Ovary (tissue), 9 donors: ENCODE measurements around the gene EIF3B. TPM values are rescaled to one million over a fixed set of nuclear protein-coding genes. Genes with fewer than 3 reads are reported as not detected.
"Not testable (repeated sequence)": the region's sequence is repeated elsewhere in the genome, so short reads cannot be mapped to it uniquely, and the experiment has no call there.

Experiments
- DNase-seq, 5 donors: peaks; one replicate each; pipeline ENCODE4 v3.0.0-alpha.2; 2019 to 2020
- H3K27ac ChIP-seq, 2 donors: fragments of 200-600 bp; one replicate each; pipeline versions ENCODE4 v1.5.1 to v1.8.0; 2019 to 2022
- H3K27me3 ChIP-seq: fragments of 200-600 bp; one replicate; pipeline ENCODE4 v1.8.0; 2022
- H3K36me3 ChIP-seq: fragments of 200-600 bp; sonication (generic); one replicate; pipeline ENCODE4 v1.5.1; 2019
- H3K4me1 ChIP-seq: one replicate; pipeline ENCODE4 v1.8.1; 2013; ENCODE audit warnings: mild to moderate bottlenecking, moderate library complexity; ENCODE audit not compliant: insufficient read depth
- H3K4me3 ChIP-seq: fragments of 200-600 bp; sonication (generic); one replicate; pipeline ENCODE4 v1.5.1; 2017
- H3K9me3 ChIP-seq, 2 donors: fragments of 200-600 bp in 1 of 2; sonication (generic) in 1 of 2; one replicate each; pipeline versions ENCODE4 v1.5.1 to v1.8.1; 2013 to 2019; ENCODE audit warnings: mild to moderate bottlenecking in 1 of 2, moderate library complexity in 1 of 2
- EP300 ChIP-seq: sonication (generic); formaldehyde crosslinking; IDR thresholded peaks from one replicate; pipeline ENCODE4 v1.6.1; 2017; ENCODE audit warnings: antibody characterized with exemption
- POLR2A ChIP-seq: fragments of 450-650 bp; IDR thresholded peaks from one replicate; pipeline ENCODE4 v1.6.1; 2017; ENCODE audit warnings: antibody characterized with exemption, mild to moderate bottlenecking, moderate library complexity
- WGBS, 3 donors: extraction: QIAGEN DNeasy Blood & Tissue Kit in 1 of 3; methylation state at CpG; one replicate each; pipeline versions ENCODE4 v1.1.5 to v1.1.7; 2013 to 2017; 5-methylcytosine and 5-hydroxymethylcytosine counted together
- intact Hi-C, 4 donors: fragments of 100-400 bp; cut with DNase I; formaldehyde crosslinking; loops; one replicate each; pipeline versions ENCODE4 v1.11.0 to v1.15.1; 2022 to 2023
- polyA plus RNA-seq, 2 donors: library from polyadenylated mRNA; stranded (reverse); fragments of 200-250 nt in 1 of 2; fragments of 350-450 nt in 1 of 2; fragmentation: Illumina TruSeq in 1 of 2; extraction: RNeasy Lipid Tissue Mini Kit (QIAGEN cat#74804) in 1 of 2; gene quantifications; one replicate each; pipeline ENCODE4 v1.2.3, GENCODE V29; 2013 to 2014
- total RNA-seq, 7 donors: library from RNA; depleted of rRNA in 2 of 7; stranded (reverse); fragments of >200 nt in 2 of 7; fragmentation: NEBNext Ultra II Directional in 3 of 7; extraction: Animal tissue kit (Norgen Biotek cat#: 25700) in 3 of 7; gene quantifications; one replicate each; pipeline versions ENCODE4 v1.1.0 to v1.2.4, GENCODE V29; 2016 to 2023
- TF ChIP-seq, protein P1 (sequence below), 3 donors: fragments of 450-650 bp in 2 of 3; fragments of 200-600 bp in 1 of 3; IDR thresholded peaks; one replicate each; pipeline versions ENCODE4 v1.5.1 to v1.8.0; 2016 to 2022; ENCODE audit warnings: antibody characterized with exemption in 3 of 3, mild to moderate bottlenecking in 1 of 3
- donor health status: DM: no; HTN: no; CAD: no; lungs with moderate emphysema.
- donor health status: DM: no; HTN: no; CAD: no.
- donor health status: Bipolar disorder and iron deficiency.
- donor health status: DM: yes; HTN: yes; CAD: no.
- donor health status: DM: no; HTN: no; CAD: no.
- donor health status: DM: yes; HTN: yes; CAD: no.

EIF3B gene
- total and polyA plus RNA-seq, 9 donors = 62.3 to 185 (median 114) TPM

DNA sequence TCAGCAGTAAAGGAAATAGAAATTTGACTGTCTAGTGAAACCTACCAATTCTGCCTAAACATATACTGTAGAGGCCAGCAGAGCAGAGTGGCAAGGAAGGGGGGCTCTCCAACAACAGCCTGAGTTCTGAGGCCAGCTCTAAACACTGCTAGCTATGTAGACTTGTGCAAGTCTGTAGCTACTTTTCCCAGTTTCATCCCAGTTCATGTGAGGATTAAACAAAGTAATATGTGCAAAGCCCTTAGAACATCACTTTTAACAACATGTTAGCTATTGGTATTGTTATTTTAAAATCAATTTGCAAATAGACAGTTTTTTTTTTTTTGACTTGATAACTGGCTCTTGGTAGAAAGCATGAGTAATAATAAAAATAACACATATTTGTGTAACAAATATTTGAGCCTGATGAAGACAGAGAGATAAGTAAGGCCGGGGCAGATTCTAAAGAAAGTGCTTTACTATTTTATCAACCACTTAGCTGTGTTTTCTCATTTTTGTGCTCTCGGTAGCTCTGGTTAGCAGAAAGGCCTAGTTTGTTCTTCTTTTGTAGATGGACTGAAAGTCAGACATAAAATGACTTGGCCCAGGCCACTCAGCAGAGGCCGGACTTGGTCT, 58.1 kb downstream of the EIF3B start:
- Histone ChIP-seq H3K4me1 (peaks cover 10% of the 10 kb centered on the region), H3K9me3 (no peaks in the 10 kb centered on the region), H3K4me3 (no peak overlapping the region), H3K27me3 (no peaks in the 10 kb centered on the region), H3K27ac (no peak overlapping the region), H3K36me3 (no peaks in the 10 kb centered on the region)
- 36 to 51% (median 40%) methylated on average over 3 of the region's 3 CpGs for WGBS, 3 donors
- intact Hi-C loops = no loop called here
- no peak for DNase-seq
- TF ChIP-seq POLR2A (no peak), EP300 (no peak)
- TF ChIP-seq, protein P1, sequence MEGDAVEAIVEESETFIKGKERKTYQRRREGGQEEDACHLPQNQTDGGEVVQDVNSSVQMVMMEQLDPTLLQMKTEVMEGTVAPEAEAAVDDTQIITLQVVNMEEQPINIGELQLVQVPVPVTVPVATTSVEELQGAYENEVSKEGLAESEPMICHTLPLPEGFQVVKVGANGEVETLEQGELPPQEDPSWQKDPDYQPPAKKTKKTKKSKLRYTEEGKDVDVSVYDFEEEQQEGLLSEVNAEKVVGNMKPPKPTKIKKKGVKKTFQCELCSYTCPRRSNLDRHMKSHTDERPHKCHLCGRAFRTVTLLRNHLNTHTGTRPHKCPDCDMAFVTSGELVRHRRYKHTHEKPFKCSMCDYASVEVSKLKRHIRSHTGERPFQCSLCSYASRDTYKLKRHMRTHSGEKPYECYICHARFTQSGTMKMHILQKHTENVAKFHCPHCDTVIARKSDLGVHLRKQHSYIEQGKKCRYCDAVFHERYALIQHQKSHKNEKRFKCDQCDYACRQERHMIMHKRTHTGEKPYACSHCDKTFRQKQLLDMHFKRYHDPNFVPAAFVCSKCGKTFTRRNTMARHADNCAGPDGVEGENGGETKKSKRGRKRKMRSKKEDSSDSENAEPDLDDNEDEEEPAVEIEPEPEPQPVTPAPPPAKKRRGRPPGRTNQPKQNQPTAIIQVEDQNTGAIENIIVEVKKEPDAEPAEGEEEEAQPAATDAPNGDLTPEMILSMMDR (IDR thresholded peaks at IDR 0.05) = no peak

DNA sequence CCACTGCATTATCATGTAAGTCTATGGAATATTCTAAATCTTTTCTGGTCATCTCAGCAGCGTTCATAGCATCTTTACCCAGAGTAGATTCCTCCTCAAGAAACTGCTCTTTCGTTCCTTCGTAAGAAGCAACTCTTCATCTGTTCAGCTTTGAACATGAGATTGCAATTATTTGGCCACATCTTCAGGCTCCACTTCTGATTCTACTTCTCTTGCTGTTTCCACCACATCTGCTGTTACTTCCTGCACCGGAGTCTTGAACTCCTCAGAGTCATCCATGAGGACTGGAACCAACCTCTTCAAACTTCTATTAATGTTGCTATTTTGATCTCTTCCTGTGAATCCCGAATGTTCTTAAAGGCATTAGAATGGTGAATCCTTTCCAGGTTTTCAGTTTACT, 61.4 kb downstream of the EIF3B start:
- intact Hi-C loops = no loop called here
- 83 to 90% (median 89%) methylated on average over 5 of the region's 5 CpGs for WGBS, 3 donors

DNA sequence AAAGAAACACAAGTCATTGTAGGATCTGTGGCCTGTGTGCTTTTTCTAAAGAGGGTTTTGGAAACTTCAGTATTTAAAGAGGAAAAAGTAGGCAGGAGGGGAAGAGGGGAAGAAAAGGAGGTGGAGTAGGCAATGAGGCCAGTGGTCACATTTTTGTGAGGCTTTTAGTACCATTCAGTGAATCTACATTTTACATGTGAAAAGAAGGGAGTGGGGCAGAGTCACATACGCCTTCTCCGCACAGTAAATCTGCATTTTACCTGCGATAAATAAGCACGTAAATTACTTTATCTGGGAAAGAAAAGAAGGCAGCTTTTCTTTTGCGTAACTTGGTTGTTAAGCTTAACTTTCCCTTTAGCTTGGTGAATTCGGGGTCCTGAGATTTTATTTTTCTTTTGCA, 62.0 kb downstream of the EIF3B start:
- no peaks in the 10 kb centered on the region for H3K9me3 ChIP-seq

More for the DNA sequence above, 61.4 kb downstream of the EIF3B start:
- TF ChIP-seq, protein P1 (IDR thresholded peaks at IDR 0.05) = no peak
- TF ChIP-seq POLR2A (no peak), EP300 (no peak)
- H3K27ac ChIP-seq = no peak overlapping the region
- no peaks in the 10 kb centered on the region for H3K36me3 ChIP-seq
- no peak for DNase-seq
- no peaks in the 10 kb centered on the region for H3K27me3 ChIP-seq
- no peaks in the 10 kb centered on the region for H3K9me3 ChIP-seq
- peaks cover 1% of the 10 kb centered on the region for H3K4me1 ChIP-seq
- H3K4me3 ChIP-seq = no peak overlapping the region

DNA sequence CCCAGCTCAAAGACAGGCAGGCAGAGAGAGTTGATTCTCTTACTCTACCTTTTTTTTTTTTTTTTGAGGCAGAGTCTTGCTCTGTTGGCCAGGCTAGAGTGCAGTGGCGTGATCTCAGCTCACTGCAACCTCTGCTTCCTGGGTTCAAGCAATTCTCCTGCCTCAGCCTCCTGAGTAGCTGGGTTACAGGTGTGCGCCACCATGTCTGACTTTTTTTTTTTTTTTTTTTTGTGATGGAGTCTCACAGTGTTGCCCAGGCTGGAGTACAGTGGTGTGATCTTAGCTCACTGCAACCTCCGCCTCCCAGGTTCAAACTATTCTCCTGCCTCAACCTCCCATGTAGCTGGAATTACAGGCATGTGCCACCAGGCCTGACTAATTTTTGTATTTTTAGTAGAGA, 62.6 kb downstream of the EIF3B start:
- intact Hi-C loops, DNase-seq: not testable (repeated sequence)
- 94 to 99% (median 98%) methylated on average over 3 of the region's 3 CpGs for WGBS, 3 donors

More for the DNA sequence above, 62.0 kb downstream of the EIF3B start:
- WGBS, 3 donors = 91 to 95% (median 93%) methylated on average over 6 of the region's 6 CpGs
- no peak overlapping the region for H3K4me3 ChIP-seq
- H3K36me3 ChIP-seq = no peaks in the 10 kb centered on the region
- TF ChIP-seq, protein P1 (IDR thresholded peaks at IDR 0.05) = no peak
- no peak for TF ChIP-seq POLR2A
- no peaks in the 10 kb centered on the region for H3K27me3 ChIP-seq
- no peak overlapping the region for H3K27ac ChIP-seq
- peaks cover 1% of the 10 kb centered on the region for H3K4me1 ChIP-seq
- no peak for DNase-seq
- intact Hi-C loops = no loop called here

DNA sequence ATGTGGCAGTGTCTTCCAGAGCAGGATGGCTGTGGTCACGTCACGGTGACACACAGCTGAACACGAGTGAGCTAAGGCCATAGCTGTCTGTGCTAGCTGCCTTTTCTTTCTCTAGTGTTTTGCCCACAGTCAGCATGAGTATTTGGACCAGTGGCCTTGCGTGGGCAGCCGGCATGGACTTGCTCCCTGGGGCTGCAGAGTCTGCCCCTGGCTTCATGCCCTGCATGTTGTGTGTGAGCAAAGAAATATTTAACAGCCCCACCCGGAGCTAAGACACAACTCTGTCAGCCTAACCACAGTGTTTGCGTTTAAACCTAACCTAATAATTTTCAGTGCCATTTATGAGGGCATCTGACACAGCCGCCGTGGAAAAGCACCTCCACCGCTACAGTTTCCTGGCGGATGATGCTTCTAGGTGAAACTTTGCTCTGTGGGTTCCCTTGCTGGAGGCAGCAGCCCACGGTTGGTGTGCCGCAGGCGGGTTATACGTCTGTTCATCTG, 63.4 kb downstream of the EIF3B start:
- intact Hi-C loops = no loop called here
- 77 to 79% (median 77%) methylated on average over 15 of the region's 15 CpGs for WGBS, 3 donors
- DNase-seq = no peak
- no peaks in the 10 kb centered on the region for H3K4me1 ChIP-seq
- TF ChIP-seq POLR2A = no peak
- no peak for TF ChIP-seq EP300
- TF ChIP-seq, protein P1 (IDR thresholded peaks at IDR 0.05) = no peak
- no peaks in the 10 kb centered on the region for H3K9me3 ChIP-seq
- H3K27me3 ChIP-seq = no peaks in the 10 kb centered on the region
- H3K27ac ChIP-seq = no peak overlapping the region
- H3K4me3 ChIP-seq = no peak overlapping the region
- no peaks in the 10 kb centered on the region for H3K36me3 ChIP-seq

More for the DNA sequence above, 62.6 kb downstream of the EIF3B start:
- not testable (repeated sequence) for H3K9me3 ChIP-seq, H3K27me3 ChIP-seq, H3K4me1 ChIP-seq, H3K27ac ChIP-seq, H3K36me3 ChIP-seq, H3K4me3 ChIP-seq
